Measurements from ENCODE around the gene INPP5F.

INPP5F gene

GRCh38 chr10:119872610-119872859 is 146.7 kb downstream of the INPP5F start, which contains the start of gene MCMBP:
Gene MCMBP, minus strand, starts transcription at chr10:119872843. Its CDS starts 259 bp downstream, at chr10:119872584.
- no peak for DNase-seq

GRCh38 chr10:119872860-119873681 is 147.2 kb downstream of the INPP5F start:
- DNase-seq, result peak; percentile 56

DNA sequence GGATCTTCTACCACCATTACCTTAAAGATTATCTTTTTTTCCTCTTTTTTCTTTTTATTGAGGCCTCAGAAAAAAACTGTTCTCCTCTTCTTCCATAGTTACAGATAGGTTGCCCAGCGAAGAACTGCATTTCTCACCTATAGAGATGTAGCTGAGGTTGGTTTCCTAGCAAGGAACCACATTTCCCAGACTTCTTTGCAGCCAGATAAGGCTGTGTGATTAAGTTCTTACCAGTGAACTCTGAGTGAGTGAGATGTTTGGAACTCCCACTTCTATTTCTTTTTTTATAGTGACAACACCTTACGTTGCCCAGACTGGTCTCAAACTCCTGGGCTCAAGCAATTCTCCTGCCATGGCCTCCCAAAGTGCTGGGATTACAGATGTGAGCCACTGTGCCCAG is 152.7 kb downstream of the INPP5F start:
- peak; percentile 9 for DNase-seq

All from NCI-H226 (cell line).